CD8-positive, alpha-beta memory T cell (primary cell): ENCODE data around the gene AQP1. TPM values are rescaled to one million over a fixed set of nuclear protein-coding genes. Genes with fewer than 3 reads are reported as not detected.

Source experiments
- CTCF ChIA-PET: fragments of 350-600 bp; sonication (Branson Sonifier 250); formaldehyde crosslinking; loops from one replicate; lab custom pipeline; 2021; ENCODE audit warnings: antibody characterized with exemption; lab: Charles Lee
- POLR2A ChIA-PET: fragments of 350-600 bp; sonication (Branson Sonifier 250); formaldehyde crosslinking; loops from one replicate; lab custom pipeline; 2021; ENCODE audit warnings: antibody characterized with exemption; lab: Charles Lee
- DNase-seq, 5 donors: peaks; one replicate each; pipeline versions ENCODE4 v3.0.0 to v3.0.0-alpha.2; 2020 to 2022; ENCODE audit warnings: mixed read lengths in 1 of 5
- H3K27ac ChIP-seq: one replicate; pipeline ENCODE4 v1.7.0; 2013; ENCODE audit warnings: low read depth, mild to moderate bottlenecking, low read length, moderate library complexity
- H3K27me3 ChIP-seq: 2 replicates; pipeline ENCODE4 v1.7.0; 2013; ENCODE audit warnings: low read length, mild to moderate bottlenecking; ENCODE audit not compliant: insufficient read depth, poor library complexity, severe bottlenecking
- H3K36me3 ChIP-seq: 2 replicates; pipeline ENCODE4 v1.7.0; 2013; ENCODE audit warnings: mild to moderate bottlenecking, low read length, moderate library complexity; ENCODE audit not compliant: insufficient read depth
- H3K4me1 ChIP-seq: 2 replicates; pipeline ENCODE4 v1.7.0; 2013; ENCODE audit warnings: mild to moderate bottlenecking, low read length, moderate library complexity; ENCODE audit not compliant: insufficient read depth
- H3K4me3 ChIP-seq: 2 replicates; pipeline ENCODE4 v1.7.0; 2013; ENCODE audit warnings: mild to moderate bottlenecking, low read length
- H3K9me3 ChIP-seq: 2 replicates; pipeline ENCODE4 v1.7.0; 2013; ENCODE audit warnings: mild to moderate bottlenecking, low read length
- H3K27ac Mint-ChIP-seq, 8 donors: one replicate each; pipeline ENCODE4 v1.8.0; 2020 to 2021; ENCODE audit warnings: mixed read lengths in 8 of 8, mild to moderate bottlenecking in 6 of 8, inconsistent platforms in 3 of 8, moderate library complexity in 3 of 8
- H3K27me3 Mint-ChIP-seq, 2 donors: one replicate each; pipeline ENCODE4 v1.8.0; 2020 to 2021; ENCODE audit warnings: mixed read lengths in 2 of 2, mild to moderate bottlenecking in 1 of 2, moderate library complexity in 1 of 2
- H3K36me3 Mint-ChIP-seq, 3 donors: one replicate each; pipeline ENCODE4 v1.8.0; 2020 to 2021; ENCODE audit warnings: mixed read lengths in 3 of 3, inconsistent platforms in 1 of 3, mild to moderate bottlenecking in 1 of 3
- H3K4me1 Mint-ChIP-seq, 3 donors: one replicate each; pipeline ENCODE4 v1.8.0; 2020 to 2021; ENCODE audit warnings: mixed read lengths in 3 of 3, inconsistent platforms in 1 of 3, mild to moderate bottlenecking in 1 of 3
- H3K4me3 Mint-ChIP-seq, 7 donors: one replicate each; pipeline ENCODE4 v1.8.0; 2020 to 2021; ENCODE audit warnings: mixed read lengths in 7 of 7, mild to moderate bottlenecking in 6 of 7, moderate library complexity in 4 of 7, inconsistent platforms in 2 of 7
- H3K9me3 Mint-ChIP-seq, 5 donors: one replicate each; pipeline ENCODE4 v1.8.0; 2020 to 2022; ENCODE audit warnings: mixed read lengths in 5 of 5, mild to moderate bottlenecking in 3 of 5, moderate library complexity in 2 of 5, inconsistent platforms in 1 of 5
- polyA plus RNA-seq: library from polyadenylated mRNA; unstranded; fragments of 300-500 nt; fragmentation: Illumina TruSeq; gene quantifications from one replicate; pipeline ENCODE4 v1.2.3, GENCODE V29; 2021
- total RNA-seq, 2 experiments: library from RNA; stranded (reverse); gene quantifications; one replicate each; pipeline ENCODE4 v1.2.3, GENCODE V29; 2021

The AQP1 gene
- total and polyA plus RNA-seq, 3 experiments from 2014 or later: 0.13 to 0.15 TPM; not detected in 1

DNA sequence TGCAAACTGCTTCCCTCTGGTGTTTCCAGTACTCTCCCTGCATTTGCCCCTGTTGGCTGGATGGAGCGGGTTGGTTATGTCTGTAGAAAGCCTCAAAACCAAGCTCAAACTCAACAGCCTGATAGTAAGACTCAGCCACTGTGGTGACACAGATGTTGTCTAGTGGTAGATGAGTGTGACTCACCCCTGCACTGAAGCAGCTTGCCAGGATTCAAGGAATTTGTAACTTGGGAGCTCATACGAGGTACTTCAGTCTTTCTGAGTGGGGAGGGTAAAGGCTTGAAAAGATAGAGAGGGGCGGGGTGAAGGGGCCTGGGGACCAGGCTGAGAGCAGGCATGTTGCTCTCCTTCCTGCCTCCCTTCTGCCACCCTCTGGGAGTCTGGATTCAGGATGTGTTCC lies 22.9 kb upstream of the AQP1 start:
- H3K27ac ChIP-seq: no peak overlapping the region
- Mint-ChIP-seq H3K36me3 (peaks cover 0 to 6% (median 0%) of the 10 kb centered on the region in 3 donors), H3K4me1 (no peaks in the 10 kb centered on the region), H3K27me3 (peaks cover 0 to 1% of the 10 kb centered on the region in 2 donors), H3K27ac (no peak overlapping the region), H3K4me3 (no peak overlapping the region), H3K9me3 (peaks cover 0 to 8% (median 3%) of the 10 kb centered on the region in 5 donors)
- H3K27me3 ChIP-seq: no peaks in the 10 kb centered on the region
- no peaks in the 10 kb centered on the region for H3K9me3 ChIP-seq
- H3K36me3 ChIP-seq: no peaks in the 10 kb centered on the region
- DNase-seq: no peak
- no peak overlapping the region for H3K4me3 ChIP-seq
- POLR2A ChIA-PET: no interaction called here
- H3K4me1 ChIP-seq: no peaks in the 10 kb centered on the region
- CTCF ChIA-PET: no interaction called here

- H3K9me3 Mint-ChIP-seq: peaks cover 0 to 8% (median 3%) of the 10 kb centered on the region in 5 donors
- no peak overlapping the region for H3K4me3 ChIP-seq
- H3K27ac ChIP-seq: no peak overlapping the region
- POLR2A ChIA-PET: no interaction called here
- peaks cover 0 to 6% (median 0%) of the 10 kb centered on the region in 3 donors for H3K36me3 Mint-ChIP-seq
- H3K27me3 Mint-ChIP-seq: peaks cover 3 to 6% of the 10 kb centered on the region in 2 donors
- H3K27ac Mint-ChIP-seq: no peak overlapping the region
- CTCF ChIA-PET: no interaction called here
- H3K4me1 ChIP-seq: no peaks in the 10 kb centered on the region
- no peaks in the 10 kb centered on the region for H3K9me3 ChIP-seq
- H3K36me3 ChIP-seq: no peaks in the 10 kb centered on the region
- no peaks in the 10 kb centered on the region for H3K4me1 Mint-ChIP-seq
- no peak for DNase-seq
- H3K27me3 ChIP-seq: no peaks in the 10 kb centered on the region
- H3K4me3 Mint-ChIP-seq: no peak overlapping the region
These were observed 21.4 kb upstream of the AQP1 start for GRCh38 chr7:30890226-30890625.

GRCh38 chr7:30893357-30893756 lies 18.3 kb upstream of the AQP1 start:
- Mint-ChIP-seq H3K27me3 (peaks cover 4 to 6% of the 10 kb centered on the region in 2 donors), H3K9me3 (peaks cover 0 to 8% (median 3%) of the 10 kb centered on the region in 5 donors), H3K4me3 (no peak overlapping the region), H3K36me3 (peaks cover 0 to 6% (median 0%) of the 10 kb centered on the region in 3 donors), H3K4me1 (no peaks in the 10 kb centered on the region), H3K27ac (no peak overlapping the region)
- H3K27ac ChIP-seq: no peak overlapping the region
- DNase-seq: no peak
- no peak overlapping the region for H3K4me3 ChIP-seq
- no peaks in the 10 kb centered on the region for H3K9me3 ChIP-seq
- ChIA-PET POLR2A (no interaction called here), CTCF (interaction anchor here (1.0 kb wide), 1 partner anchor 90 kb away, joined by 3 read pairs; no protein-coding TSS in a partner anchor)
- H3K27me3 ChIP-seq: no peaks in the 10 kb centered on the region
- H3K36me3 ChIP-seq: no peaks in the 10 kb centered on the region
- H3K4me1 ChIP-seq: no peaks in the 10 kb centered on the region

DNA sequence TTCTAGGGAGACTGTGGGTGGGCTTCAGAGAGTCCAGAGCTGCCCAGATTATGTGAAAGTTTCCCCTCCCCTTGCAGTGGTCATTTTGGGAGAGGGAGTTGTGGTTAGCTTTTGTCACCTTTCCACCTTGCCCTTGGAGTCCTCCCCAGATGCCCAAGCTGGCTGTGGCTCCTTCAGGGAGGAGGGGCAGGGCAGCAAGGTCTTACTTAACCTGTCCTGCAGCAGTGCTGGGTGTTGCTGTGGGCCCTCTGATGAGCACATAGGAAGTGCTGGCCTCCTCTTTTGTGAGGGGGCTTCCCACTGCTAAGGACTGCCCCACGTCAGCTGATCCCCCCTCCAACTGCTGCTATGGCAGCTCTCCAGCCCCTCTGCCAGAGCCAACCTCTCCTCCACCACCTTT lies 17.6 kb upstream of the AQP1 start:
- Histone ChIP-seq H3K36me3 (no peaks in the 10 kb centered on the region), H3K4me1 (no peaks in the 10 kb centered on the region), H3K9me3 (no peaks in the 10 kb centered on the region), H3K27me3 (no peaks in the 10 kb centered on the region), H3K27ac (no peak overlapping the region), H3K4me3 (no peak overlapping the region)
- ChIA-PET CTCF (interaction anchor here (1.0 kb wide), 1 partner anchor 89 kb away, joined by 3 read pairs; no protein-coding TSS in a partner anchor), POLR2A (no interaction called here)
- no peak overlapping the region for H3K27ac Mint-ChIP-seq
- no peak for DNase-seq
- H3K4me1 Mint-ChIP-seq: no peaks in the 10 kb centered on the region
- peaks cover 0 to 8% (median 3%) of the 10 kb centered on the region in 5 donors for H3K9me3 Mint-ChIP-seq
- H3K4me3 Mint-ChIP-seq: no peak overlapping the region
- peaks cover 0 to 6% (median 0%) of the 10 kb centered on the region in 3 donors for H3K36me3 Mint-ChIP-seq
- peaks cover 6% of the 10 kb centered on the region in 2 donors for H3K27me3 Mint-ChIP-seq

- no peak overlapping the region for H3K27ac Mint-ChIP-seq
- no peak for DNase-seq
- H3K9me3 Mint-ChIP-seq: peaks cover 0 to 8% (median 3%) of the 10 kb centered on the region in 5 donors
- no peaks in the 10 kb centered on the region for H3K27me3 ChIP-seq
- no peak overlapping the region for H3K4me3 Mint-ChIP-seq
- peaks cover 0 to 6% (median 0%) of the 10 kb centered on the region in 3 donors for H3K36me3 Mint-ChIP-seq
- ChIA-PET CTCF (no interaction called here), POLR2A (no interaction called here)
- H3K36me3 ChIP-seq: no peaks in the 10 kb centered on the region
- no peak overlapping the region for H3K27ac ChIP-seq
- no peaks in the 10 kb centered on the region for H3K4me1 Mint-ChIP-seq
- peaks cover 5 to 6% of the 10 kb centered on the region in 2 donors for H3K27me3 Mint-ChIP-seq
- no peak overlapping the region for H3K4me3 ChIP-seq
- no peaks in the 10 kb centered on the region for H3K4me1 ChIP-seq
- no peaks in the 10 kb centered on the region for H3K9me3 ChIP-seq
These were observed 16.6 kb upstream of the AQP1 start for GRCh38 chr7:30894866-30895605.

DNA sequence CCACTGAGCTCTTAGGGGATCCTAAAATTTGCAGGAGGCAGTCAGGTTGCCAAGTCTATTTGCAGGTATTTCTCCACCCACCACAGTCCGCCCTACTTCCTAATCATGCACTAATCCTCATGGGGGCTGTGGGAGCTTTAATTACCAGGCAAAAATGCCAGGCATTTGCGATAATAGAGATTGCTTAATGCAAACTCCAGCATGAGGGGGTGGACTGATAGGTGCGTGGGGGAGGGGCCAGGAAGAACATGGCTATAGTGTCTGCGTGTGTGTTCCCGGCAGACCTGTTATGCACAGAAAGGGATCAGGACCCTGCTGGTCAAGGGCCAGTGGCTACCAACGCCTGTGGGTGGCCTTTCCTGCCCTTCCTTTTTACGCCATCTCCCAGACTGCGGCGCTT lies 15.6 kb upstream of the AQP1 start:
- Mint-ChIP-seq H3K9me3 (peaks cover 0 to 4% (median 0%) of the 10 kb centered on the region in 5 donors), H3K27ac (no peak overlapping the region), H3K4me3 (no peak overlapping the region), H3K27me3 (peaks cover 5 to 6% of the 10 kb centered on the region in 2 donors), H3K36me3 (no peaks in the 10 kb centered on the region), H3K4me1 (no peaks in the 10 kb centered on the region)
- POLR2A ChIA-PET: no interaction called here
- Histone ChIP-seq H3K9me3 (no peaks in the 10 kb centered on the region), H3K27ac (no peak overlapping the region), H3K4me3 (no peak overlapping the region), H3K4me1 (no peaks in the 10 kb centered on the region), H3K36me3 (no peaks in the 10 kb centered on the region), H3K27me3 (no peaks in the 10 kb centered on the region)
- no peak for DNase-seq
- CTCF ChIA-PET: no interaction called here

- Mint-ChIP-seq H3K4me3 (no peak overlapping the region), H3K36me3 (no peaks in the 10 kb centered on the region), H3K9me3 (no peaks in the 10 kb centered on the region), H3K4me1 (no peaks in the 10 kb centered on the region), H3K27ac (no peak overlapping the region), H3K27me3 (peaks cover 5 to 6% of the 10 kb centered on the region in 2 donors)
- Histone ChIP-seq H3K4me1 (no peaks in the 10 kb centered on the region), H3K27ac (no peak overlapping the region), H3K4me3 (no peak overlapping the region), H3K36me3 (no peaks in the 10 kb centered on the region), H3K27me3 (no peaks in the 10 kb centered on the region), H3K9me3 (no peaks in the 10 kb centered on the region)
- no peak for DNase-seq
- POLR2A ChIA-PET: no interaction called here
- CTCF ChIA-PET: no interaction called here
These were observed 14.6 kb upstream of the AQP1 start for GRCh38 chr7:30896783-30897637.

GRCh38 chr7:30897770-30898169 lies 13.9 kb upstream of the AQP1 start:
- Histone ChIP-seq H3K9me3 (no peaks in the 10 kb centered on the region), H3K27me3 (no peaks in the 10 kb centered on the region), H3K4me1 (no peaks in the 10 kb centered on the region), H3K4me3 (no peak overlapping the region), H3K27ac (no peak overlapping the region), H3K36me3 (no peaks in the 10 kb centered on the region)
- no peaks in the 10 kb centered on the region for H3K9me3 Mint-ChIP-seq
- H3K4me3 Mint-ChIP-seq: no peak overlapping the region
- H3K36me3 Mint-ChIP-seq: no peaks in the 10 kb centered on the region
- no peaks in the 10 kb centered on the region for H3K4me1 Mint-ChIP-seq
- CTCF ChIA-PET: no interaction called here
- no peak for DNase-seq
- peaks cover 5 to 6% of the 10 kb centered on the region in 2 donors for H3K27me3 Mint-ChIP-seq
- POLR2A ChIA-PET: no interaction called here
- no peak overlapping the region for H3K27ac Mint-ChIP-seq
